Endometrium (tissue), 2 donors: ENCODE results near the gene NF1.
"Not testable (repeated sequence)": the region's sequence is repeated elsewhere in the genome, so short reads cannot be mapped to it uniquely, and the experiment has no call there.

Experiments
- FAIRE-seq: peaks from 2 replicates; lab custom pipeline; 2012; peaks lifted over from hg19 to GRCh38; lab: Jason Lieb, UNC
- donor health status: control.
- donor health status: control.

NF1 gene

DNA sequence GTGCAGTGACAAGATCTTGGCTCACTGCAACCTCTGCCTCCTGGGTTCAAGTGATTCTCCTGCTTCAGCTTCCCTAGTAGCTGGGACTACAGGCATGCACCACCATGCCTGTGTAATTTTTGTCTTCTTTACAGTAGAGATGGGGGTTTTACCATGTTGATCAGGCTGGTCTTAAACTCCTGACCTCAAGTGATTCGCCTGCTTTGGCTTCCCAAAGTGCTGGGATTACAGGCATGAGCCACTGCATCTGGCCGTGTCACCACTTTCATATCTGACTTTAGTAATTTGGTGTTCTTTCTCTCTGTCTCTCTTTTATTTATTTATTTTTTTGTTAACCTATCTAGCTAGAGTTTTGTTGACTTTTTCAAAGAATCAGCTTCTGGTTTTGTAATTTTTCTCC is 103.9 kb downstream of the NF1 start:
- FAIRE-seq: not testable (repeated sequence)

DNA sequence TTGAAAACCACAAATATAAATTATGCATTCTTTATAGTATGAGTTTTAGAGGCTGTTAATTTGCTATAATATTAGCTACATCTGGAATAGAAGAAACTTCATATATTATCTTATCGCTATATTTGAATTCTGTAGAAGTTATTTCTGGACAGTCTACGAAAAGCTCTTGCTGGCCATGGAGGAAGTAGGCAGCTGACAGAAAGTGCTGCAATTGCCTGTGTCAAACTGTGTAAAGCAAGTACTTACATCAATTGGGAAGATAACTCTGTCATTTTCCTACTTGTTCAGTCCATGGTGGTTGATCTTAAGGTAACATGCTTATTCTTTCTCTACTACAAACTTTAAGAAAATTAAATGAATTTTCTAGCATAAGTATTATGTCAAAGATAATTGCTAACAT is 105.5 kb downstream of the NF1 start:
- no peak for FAIRE-seq

DNA sequence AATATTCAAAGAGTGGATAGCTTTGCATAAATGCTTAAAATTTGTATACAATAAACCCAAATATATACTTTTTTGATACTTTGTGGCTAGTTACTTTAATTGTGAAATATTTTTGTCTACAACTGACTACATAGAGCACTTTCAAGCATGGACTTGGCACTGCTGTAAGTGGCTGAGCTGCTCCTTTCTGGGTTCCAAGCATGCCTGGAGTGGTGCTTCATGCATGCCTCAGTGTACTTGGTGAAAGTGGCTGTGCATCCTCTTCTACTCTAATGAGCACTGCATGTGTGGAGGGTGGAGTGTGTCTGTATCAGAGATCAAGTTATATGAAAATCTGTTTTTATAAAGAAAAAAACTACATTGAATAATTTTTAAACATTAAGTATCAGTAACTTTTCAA is 108.2 kb downstream of the NF1 start:
- FAIRE-seq: no peak

DNA sequence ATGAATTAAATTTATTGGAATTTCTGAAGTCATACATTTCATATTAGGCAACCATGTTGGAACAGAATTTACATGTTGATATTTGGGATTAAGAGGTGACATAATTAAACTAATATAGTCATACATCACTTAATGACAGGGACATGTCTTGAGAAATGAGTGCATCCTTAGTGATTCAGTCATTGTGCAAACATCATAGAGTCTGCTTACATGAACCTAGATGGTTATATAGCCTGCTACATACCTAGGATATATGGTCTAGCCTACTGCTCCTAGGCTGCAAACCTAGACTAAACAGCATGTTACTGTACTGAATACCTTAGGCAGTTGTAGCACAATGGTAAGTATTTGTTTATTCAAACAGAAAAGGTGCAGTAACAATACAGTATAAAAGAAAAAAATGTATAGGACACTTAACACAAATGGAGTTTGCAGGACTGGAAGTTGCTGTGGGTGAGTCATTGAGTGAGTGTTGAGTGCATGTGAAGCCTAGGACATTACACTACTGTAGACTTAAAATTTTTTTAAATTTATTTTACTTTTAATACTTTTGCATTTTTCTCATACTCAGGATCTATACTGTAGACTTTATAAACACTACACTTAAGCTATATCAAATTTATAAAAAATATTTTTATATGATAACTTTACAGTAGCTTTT is 116.7 kb downstream of the NF1 start:
- no peak for FAIRE-seq

DNA sequence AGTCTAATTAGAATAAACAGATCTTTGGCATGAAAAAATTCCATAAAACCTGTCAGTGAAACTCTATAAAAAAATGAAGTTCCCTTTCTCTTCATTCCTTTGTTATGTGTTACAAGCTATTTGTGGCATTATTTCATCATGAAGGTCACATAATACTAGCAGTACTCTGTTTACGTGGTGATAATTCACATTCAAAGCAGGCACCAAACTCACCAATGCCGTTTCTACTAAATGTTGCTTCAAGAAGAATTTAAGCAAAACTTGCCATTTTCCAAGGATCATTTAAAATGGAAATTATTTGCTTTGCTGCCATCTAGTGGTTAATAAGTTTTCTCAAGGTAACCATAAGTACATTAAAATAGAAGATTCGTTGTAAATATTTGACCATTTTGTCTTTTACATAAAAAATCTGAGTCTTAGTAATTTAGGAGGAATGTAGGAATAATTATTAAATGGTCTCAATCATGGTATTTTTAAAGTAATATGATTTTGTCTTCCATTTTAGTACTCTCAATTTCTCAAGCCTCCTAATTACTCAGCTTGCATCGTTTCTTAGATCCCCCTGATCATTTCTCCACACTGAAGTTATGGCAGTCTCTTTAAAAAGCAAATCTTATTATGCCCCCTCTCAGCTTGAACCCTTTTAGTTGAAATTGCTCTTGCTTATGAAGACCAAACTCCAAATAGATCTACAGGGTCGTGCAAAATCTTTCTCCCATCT is 121.4 kb downstream of the NF1 start:
- FAIRE-seq: peak; percentile 95

DNA sequence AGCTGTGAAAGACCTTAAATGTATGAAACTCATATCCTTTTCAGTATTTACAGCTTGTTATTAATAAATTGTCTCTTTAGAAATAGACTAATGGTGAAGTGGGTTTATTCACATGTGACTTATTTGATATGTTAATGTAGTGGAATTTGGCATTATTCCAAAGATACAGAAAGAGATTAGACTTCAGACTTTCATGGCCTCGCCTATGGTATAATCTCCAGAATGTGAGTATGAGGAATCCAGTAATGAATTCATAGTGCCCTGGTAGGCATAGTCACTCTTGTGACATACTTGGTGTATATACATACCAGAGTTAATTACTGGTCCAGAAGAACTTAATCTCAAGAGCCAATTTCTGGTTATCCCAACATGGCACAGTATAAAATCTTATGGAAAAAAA is 129.6 kb downstream of the NF1 start:
- FAIRE-seq: no peak

DNA sequence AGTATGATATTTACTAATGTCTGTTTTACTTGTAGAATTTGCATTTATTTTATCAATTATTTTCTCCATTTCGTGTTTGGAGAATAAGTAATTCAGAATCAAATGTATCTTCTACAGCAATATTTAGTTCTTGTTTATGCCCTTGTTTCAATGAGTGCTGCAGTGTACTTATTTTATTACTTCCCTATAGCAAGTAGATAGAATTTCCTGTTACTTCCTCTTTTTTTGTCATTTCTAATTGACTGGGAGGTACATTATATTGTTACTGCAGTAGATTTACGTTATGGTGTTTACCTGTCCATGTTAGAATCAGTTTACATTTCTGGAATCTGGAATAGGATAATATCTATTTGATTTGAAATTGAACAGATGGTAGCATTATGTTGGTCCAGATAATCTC is 131.1 kb downstream of the NF1 start:
- FAIRE-seq: no peak

DNA sequence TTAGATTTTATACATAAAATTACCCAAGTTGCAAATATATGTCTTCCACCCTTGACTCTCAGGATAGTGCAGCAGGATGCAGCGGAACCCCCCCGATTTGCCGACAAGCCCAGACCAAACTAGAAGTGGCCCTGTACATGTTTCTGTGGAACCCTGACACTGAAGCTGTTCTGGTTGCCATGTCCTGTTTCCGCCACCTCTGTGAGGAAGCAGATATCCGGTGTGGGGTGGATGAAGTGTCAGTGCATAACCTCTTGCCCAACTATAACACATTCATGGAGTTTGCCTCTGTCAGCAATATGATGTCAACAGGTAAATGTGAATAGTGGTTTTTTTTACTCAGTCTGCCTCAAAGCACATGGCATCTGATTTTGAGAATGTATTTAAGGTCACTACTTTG is 131.6 kb downstream of the NF1 start:
- no peak for FAIRE-seq

DNA sequence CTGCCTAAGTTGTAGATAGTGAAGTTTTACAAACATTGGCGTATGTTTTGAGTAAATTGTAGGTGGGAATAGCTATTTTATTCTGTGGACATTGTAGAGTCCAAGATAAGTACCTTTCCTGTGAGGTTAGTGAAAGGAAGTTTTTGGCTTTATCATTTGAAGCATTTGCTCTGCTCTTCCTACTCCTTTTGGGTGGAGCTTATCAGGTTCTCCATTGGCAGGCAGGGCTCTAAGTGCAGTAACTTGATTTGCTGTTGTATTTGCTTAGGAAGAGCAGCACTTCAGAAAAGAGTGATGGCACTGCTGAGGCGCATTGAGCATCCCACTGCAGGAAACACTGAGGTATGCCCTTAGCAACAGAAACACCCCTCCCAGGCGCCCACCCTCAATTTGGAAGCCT is 132.2 kb downstream of the NF1 start:
- FAIRE-seq: no peak

DNA sequence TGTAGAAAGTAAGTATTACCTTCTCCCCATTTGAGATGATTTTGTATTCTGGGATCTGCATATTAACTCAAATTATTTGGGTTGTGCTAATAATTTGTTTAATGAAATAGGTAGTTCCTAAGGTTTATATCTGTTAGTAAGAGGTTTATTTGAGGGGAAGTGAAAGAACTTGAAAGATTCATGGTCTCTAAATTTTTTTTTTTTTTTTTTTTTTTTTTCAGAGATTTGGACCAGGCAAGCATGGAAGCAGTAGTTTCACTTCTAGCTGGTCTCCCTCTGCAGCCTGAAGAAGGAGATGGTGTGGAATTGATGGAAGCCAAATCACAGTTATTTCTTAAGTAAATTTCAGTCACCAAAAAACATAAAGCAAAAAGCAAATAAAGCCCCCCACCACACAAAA is 137.1 kb downstream of the NF1 start:
- FAIRE-seq: peak; percentile 21

DNA sequence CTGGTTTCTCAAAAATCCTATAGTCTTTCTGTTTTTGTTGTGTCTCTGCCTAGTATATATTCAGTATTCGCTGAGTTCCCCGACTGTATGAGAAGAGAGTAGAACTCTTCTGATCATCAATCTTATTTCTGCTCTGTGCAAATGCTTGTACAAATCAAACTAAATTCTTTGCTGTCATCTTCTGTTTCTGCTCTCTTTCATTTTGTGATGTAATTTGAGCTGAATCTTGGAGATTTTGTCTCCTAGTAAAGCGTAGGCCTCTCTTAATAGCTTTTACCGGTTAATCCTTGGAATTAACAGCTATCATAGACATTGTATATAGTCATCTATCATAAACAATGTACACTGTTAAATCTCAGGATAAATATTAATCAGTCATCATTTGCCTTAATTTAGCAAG is 140.3 kb downstream of the NF1 start:
- FAIRE-seq: no peak

DNA sequence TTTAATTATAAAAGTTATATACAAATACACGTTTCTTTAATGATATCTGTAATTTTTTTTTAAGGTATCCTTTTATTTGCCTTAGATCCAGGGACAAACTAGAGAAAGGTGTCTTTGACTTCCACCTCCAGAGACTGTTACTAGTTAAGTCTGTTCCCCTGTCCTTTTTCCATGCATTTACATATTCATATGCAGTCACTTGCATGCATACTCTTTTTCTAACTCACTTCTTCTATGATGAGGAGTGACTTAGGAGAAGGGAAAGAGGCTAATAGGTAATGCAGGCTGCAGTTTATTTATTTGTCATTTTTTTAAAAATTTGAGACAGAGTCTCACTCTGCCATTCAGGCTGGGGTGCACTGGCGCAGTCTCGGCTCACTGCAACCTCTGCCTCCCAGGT is 141.4 kb downstream of the NF1 start:
- no peak for FAIRE-seq

DNA sequence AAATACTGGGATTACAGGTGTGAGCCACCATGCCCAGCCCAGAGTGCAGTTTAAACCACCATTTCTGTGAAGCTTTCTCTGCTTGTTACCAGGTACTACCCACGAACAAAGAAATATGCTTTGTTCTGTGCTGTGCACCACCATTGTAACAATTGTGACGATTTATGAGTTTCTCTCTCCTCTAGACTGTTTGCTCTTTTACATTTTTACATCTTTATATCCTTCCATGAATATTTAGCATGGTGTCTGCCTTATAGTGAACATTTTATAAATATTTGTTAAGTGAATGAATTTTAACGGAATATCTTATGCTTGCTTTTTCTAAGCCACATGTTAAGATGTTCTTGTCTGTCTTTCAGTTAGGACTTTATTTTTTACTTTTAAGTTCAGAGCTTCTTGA is 141.9 kb downstream of the NF1 start:
- FAIRE-seq: no peak

DNA sequence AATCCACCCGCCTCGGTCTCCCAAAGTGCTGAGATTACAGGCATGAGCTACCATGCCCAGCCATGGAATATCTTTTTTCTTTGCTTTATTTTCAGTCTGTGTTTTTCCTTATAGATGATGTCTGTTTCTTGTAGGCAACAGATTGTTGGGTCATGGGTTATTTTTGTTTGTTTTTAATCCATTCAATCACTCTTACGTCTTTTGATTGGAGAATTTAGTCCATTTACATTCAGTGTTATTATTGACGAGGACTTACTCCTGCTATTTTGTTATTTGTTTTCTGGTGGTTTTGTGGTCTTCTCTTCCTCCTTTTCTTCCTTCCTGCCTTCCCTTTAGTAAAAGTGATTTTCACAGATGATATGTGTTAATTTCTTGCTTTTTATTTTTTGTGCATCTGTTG is 146.3 kb downstream of the NF1 start:
- FAIRE-seq: no peak

DNA sequence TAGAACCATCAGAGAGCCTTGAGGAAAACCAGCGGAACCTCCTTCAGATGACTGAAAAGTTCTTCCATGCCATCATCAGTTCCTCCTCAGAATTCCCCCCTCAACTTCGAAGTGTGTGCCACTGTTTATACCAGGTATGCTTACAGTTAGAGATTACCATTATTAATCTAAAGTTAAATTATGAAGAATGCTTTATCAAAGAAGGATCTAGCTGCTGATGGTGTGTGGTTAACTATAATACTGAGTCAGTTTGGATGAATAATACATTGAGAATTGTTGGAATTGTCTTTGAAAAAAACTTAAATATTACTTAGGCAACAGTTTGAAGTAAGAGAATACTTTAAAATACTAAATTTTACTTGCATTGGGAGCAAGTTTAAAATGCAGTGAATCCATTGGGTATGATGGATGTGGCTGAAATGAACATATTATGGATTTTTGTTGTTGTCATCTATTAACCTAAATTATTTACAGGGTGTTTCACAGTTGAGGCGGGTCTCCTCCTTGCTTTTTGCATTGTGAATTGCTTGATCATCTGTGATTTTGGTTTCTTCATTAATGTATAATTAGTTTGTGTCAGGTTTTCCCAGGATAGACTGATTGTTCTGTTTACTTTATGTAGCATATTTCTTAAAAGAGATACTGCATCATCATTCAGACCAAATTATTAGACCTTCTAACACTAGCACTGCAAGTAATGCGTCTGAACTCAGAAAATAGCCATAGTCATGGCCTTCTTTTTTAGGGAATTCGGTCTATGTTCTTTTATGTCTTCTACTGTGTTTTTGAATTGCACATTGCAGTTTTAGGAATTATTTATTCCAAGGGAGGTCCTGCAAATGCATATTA is 154.4 kb downstream of the NF1 start:
- no peak for FAIRE-seq

DNA sequence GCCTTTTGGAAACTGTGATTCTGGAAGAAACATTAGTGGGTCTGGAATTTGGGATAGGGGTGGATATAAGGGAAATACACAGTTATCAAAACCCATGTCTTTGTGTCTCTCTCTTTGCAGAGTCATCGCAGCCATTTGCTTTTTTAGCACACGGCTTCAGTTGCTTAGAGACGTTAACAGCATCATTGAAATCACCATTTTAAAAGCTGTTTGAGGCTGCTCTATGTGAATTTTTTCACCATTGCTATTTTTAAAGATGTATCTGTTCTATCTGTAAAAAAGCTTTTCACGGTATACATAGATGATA is 155.0 kb downstream of the NF1 start:
- no peak for FAIRE-seq

DNA sequence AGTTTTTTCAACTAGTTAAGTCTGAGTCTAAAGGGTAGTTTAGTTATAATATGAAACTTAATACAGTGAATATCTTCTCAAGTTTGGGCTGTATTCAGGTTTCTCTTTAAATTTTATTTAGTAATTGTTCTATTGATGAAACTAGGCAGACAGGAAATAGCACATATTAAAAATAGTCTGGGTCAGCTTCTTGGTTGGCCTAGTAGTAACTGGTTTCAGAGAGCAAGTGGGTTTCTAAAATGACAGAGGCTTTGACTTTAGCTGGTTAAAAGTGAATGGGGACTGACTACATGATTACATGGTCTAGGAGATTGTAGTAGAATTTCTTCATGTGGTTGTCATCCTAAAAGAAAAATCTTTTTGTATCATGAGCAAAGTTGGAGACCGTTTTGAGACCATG is 155.5 kb downstream of the NF1 start:
- FAIRE-seq: no peak

DNA sequence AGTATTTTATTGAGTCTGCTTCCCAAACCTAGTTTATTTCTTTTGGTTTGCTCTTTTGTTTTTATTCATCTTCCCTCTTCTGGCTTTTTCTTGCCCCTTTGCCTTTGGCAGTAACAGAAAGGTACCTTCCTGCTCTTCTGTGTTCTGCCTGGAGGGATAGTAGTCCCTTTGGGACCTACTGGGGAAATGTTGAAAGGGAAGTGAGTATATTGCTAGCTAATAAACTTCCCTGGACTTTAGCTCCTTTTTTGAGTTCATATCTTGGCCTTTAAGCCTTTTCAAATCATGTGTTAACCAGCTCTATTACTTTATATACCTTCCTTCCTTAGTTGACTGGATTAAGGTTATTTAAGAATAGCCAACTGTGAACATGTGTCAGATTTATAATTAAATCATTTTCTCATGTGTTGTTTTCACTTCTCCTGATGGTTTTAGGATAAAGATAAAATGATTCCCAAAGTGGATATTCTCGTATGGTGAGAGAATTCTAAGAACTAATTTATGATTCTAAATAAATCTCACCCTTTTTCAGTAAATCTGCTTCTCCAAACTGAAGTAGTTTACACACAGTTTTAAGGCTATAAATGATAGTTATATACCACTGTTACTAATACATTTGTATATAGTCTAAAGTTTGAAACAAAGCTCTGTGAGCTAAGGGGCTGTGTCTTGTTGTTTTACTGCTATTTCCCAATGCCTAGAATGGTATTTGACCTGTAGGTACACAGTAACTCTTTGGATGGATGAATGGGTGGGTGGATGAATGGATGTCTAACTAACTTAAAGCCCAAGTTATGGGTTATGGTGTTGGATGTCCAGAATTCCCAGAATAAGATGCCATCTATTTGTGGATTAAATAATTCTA is 156.6 kb downstream of the NF1 start:
- FAIRE-seq: no peak

DNA sequence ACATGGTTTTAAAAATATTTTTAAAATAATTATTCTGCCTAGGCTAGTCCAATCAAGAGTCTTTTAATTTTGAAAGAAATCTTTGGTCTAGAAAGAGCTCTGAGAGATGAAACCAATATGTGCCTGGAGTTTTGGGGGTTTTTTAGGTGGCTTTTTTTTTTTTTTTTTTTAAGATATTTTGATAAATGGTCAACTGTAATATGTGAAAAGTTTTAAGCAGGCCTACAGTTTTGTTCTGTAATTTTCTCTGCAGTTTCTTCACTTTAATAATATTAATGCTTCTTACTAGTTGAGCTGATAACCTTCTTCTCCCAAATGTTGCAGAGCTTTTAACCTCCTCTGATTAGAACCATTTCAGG is 157.2 kb downstream of the NF1 start:
- FAIRE-seq: no peak

DNA sequence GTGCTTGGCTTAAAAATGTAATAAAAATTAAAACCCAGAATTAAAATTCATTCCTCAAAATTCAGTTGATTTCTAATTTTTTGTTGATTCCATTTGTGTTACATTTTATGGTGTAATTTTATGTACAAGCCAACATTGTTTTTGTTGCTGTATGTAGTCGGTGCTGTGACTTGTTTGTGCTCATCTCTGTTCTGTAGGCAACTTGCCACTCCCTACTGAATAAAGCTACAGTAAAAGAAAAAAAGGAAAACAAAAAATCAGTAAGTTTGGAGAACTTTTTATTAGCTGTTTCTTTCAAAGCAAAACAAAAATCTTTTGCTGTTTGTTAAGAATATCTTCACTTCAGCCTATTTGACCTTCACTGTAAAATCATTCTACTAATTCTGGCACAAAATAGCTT is 158.0 kb downstream of the NF1 start:
- peak; percentile 91 for FAIRE-seq

DNA sequence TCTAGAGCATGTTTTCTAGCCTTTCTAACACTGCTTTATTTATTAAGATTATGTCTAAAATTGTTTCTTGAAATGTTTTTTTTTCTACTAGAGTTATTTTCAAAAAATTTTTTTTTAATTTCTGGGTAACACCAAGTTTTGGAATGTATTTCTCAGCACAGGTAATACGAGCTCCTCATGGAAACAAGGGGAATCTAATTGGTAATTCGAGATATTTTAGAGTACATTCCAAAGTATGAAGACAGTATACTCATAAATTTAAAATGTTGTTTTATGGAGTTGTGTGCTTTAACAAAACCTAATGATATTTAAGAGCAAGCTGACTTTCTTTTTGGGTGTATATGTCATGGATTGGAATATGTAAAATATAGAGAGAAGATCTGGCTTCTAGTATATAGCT is 159.9 kb downstream of the NF1 start:
- FAIRE-seq: no peak

DNA sequence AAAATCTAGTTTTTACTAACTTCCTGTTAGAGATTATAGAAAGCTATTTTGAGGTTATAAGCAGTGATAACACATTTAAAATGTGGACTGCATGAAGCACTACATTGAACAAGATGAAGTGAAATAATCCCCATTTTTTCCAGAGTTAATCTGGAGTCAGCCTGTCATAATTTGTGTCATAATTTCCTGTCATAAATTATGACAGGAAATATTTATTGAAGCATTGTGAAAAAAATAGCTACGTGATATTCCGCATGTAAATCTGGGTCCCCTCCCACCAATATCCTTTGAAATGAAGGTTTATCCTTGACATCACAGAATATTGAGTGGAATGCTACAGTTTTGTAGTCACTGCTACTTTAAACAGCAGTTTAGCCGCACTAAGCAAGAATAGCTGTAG is 162.2 kb downstream of the NF1 start:
- FAIRE-seq: no peak

DNA sequence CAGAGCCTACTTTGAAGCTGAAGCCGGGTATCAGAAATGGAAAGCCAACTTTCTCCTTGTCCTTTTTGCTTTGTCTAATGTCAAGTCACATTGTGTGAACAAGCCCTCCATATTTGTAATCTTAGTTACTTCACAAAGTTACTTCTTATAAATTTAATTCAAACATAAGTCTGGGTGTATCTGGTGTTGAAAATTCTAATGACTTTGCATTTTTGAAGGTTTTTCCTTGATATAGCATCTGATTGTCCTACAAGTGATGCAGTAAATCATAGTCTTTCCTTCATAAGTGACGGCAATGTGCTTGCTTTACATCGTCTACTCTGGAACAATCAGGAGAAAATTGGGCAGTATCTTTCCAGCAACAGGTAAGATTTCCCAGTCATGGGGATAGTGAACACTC is 165.4 kb downstream of the NF1 start:
- FAIRE-seq: no peak
